Epithelial cell of proximal tubule (primary cell): ENCODE measurements around the gene UNC119B. TPM values are rescaled to one million over a fixed set of nuclear protein-coding genes. Genes with fewer than 3 reads are reported as not detected.

Experiments
- DNase-seq: peaks from one replicate; pipeline ENCODE4 v3.0.0-alpha.2; 2011; ENCODE audit warnings: low read depth
- H3K4me3 ChIP-seq: 2 replicates; pipeline ENCODE4 v1.5.1; 2011; ENCODE audit warnings: low read depth, mild to moderate bottlenecking, low read length
- total RNA-seq: library from RNA; depleted of rRNA; stranded (reverse); fragments of >200 nt; gene quantifications from 2 replicates; pipeline ENCODE4 v1.2.3, GENCODE V29; 2015
- TF ChIP-seq, protein P1 (sequence below): conservative IDR thresholded peaks from 2 replicates; pipeline ENCODE4 v1.5.1; 2012; ENCODE audit warnings: low read depth, mild to moderate bottlenecking, low read length

Gene UNC119B
- total RNA-seq, 1 donor from 2014 or later = 14.9 TPM

DNA sequence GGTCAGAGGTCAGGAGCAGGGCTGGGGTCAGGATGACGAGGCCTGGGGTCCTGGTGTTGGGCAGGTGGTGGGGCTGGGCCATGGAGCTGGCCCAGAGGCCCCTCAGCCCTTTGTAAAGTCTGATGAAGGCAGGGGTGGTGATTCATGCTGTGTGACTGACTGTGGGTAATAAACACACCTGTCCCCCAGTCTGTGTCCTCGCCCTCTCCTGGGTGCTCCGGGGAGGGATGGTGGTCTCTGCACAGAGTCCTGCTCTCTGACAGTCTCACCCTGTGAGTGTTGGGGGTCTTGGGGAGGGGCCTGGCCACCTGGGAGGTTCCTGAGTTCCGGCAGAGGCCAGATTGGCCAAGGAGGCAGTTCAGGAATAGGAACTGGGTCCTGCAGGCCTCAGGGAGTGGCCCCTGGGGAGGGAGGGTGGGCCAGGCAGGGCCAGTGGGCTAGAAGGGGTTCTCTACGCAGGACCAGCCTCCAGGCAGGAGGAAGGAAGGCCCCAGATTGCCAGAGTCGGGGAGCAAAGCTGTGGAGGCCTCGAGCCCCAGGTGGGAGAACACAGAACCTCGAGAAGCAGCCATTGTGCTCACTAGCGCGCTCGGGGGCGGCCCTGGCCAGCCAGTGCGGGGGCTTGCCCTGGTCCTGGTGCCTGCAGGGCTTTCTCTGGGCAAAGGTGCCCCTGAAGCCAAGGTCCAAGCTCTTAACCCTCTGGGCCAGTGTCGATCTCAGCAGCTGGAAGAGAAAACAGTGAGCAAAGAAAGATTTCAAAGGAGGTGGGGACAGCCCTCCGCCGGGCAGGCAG lies 29.8 kb downstream of the UNC119B start:
- TF ChIP-seq, protein P1, sequence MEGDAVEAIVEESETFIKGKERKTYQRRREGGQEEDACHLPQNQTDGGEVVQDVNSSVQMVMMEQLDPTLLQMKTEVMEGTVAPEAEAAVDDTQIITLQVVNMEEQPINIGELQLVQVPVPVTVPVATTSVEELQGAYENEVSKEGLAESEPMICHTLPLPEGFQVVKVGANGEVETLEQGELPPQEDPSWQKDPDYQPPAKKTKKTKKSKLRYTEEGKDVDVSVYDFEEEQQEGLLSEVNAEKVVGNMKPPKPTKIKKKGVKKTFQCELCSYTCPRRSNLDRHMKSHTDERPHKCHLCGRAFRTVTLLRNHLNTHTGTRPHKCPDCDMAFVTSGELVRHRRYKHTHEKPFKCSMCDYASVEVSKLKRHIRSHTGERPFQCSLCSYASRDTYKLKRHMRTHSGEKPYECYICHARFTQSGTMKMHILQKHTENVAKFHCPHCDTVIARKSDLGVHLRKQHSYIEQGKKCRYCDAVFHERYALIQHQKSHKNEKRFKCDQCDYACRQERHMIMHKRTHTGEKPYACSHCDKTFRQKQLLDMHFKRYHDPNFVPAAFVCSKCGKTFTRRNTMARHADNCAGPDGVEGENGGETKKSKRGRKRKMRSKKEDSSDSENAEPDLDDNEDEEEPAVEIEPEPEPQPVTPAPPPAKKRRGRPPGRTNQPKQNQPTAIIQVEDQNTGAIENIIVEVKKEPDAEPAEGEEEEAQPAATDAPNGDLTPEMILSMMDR = no peak
- no peak for DNase-seq
- no peak overlapping the region for H3K4me3 ChIP-seq

DNA sequence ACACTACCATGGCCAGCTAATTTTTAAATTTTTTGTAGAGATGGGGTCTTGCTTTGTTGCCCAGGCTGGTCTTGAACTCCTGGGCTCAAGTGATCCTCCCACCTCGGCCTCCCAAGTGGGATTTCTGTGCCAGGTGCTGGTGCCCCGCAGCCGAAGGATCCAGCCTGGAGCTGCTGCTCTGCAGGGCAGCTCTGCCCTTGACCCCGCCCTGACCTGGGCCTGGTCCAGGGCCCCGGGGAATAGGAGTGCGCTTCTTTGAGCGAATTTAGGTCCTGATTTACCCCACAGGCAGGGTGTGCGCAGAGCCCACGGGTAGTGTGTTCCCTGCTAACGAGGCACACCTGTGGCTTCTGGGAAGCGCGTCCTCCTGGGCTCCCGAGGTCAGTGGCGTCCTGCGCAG lies 30.6 kb downstream of the UNC119B start:
- DNase-seq = no peak
- TF ChIP-seq, protein P1 = no peak
- no peak overlapping the region for H3K4me3 ChIP-seq

DNA sequence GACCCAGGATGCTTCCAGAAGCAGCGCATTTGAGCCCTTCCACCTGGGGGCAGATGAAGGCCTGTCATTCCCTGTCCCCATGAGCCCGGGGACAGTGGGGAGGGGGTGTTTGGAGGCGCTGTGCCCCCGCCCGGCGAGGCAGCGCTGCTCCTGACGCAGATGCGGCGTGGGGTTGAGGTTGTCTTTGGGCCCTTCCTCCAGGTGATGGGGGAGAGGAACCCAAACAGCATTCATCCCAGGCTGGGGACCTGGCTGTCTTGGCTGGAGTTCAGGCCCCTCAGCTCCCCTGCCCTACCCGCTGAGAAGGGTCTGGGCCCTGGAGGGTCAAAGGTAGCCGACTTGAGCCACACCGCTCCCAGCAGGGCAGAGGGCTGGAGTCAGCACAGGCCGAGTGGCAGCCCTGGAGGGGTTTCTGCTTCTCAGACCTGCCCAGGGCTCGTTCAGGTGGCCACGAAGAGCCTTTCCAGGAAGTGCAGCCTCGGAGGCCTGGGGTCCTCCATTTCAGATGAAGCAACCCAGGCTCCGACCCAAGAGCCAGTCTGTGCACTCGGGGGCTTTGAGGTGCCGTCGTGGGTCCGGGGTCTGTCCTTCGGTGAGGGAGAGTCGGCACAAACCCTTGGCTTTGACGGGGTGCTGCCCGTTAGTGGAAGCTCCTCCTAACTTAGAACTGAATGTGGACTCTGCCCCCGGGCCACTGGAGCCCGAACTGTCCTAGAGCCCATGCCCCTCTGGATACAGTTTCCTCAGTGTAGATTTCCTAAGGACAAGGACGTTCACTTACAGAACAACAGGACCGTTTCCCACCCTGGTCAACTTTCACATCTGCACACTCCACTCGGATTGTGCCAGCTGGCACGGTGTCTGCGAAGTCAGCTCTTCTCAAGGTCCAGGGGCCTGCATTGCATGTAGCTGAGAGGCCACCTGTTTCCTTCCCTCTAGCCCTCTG lies 31.5 kb downstream of the UNC119B start:
- no peak for DNase-seq
- TF ChIP-seq, protein P1 = no peak

DNA sequence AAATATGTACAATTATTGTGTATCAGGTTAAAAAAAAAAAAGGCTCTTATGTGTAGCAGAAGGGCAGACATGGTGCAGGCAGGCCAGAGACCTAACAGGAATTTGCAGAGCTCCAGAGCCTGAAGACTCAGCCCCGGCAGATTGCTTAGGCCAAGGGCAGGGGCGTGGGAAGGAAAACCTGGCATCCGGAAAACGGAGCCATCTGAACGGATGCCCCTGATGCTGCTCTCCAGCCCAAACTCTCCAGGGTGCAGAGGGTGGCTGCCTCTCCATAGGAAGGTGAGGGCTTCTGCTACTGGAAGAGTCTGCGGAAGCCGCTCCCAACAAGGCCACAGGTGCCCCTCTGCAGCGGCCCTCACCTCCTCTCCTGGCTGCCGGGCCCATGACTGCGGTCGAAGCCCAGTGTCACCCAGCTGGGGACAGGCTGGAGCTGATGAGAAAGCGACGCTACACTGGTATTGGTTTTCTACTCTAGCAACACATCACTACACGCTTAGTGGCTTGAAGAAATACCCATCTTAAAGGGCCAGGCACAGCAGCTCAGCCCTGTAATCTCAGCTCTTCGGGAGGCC lies 34.8 kb downstream of the UNC119B start:
- H3K4me3 ChIP-seq = no peak overlapping the region
- TF ChIP-seq, protein P1 = no peak
- DNase-seq = no peak

More for the DNA sequence above, 31.5 kb downstream of the UNC119B start:
- no peak overlapping the region for H3K4me3 ChIP-seq

DNA sequence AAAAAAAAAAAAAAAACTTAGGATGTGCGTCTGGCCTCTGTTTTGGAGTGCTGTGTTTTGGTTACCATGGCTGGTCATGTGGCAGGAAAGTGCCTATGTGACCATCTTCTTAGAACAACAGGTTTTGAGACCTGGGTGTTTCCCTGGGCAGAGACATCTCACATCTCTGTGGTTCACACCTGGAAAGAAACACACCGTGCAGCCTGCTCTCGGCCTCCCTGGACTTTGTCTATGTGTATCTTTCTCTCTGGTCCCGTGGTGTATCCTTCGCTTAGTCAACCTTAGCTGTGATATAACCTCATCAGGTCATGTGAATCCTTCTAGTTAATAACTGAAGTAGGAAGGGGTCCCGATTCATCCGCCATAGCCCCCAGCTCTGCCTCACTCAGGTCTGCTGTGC lies 38.0 kb downstream of the UNC119B start:
- TF ChIP-seq, protein P1 = no peak
- DNase-seq = no peak
- no peak overlapping the region for H3K4me3 ChIP-seq

DNA sequence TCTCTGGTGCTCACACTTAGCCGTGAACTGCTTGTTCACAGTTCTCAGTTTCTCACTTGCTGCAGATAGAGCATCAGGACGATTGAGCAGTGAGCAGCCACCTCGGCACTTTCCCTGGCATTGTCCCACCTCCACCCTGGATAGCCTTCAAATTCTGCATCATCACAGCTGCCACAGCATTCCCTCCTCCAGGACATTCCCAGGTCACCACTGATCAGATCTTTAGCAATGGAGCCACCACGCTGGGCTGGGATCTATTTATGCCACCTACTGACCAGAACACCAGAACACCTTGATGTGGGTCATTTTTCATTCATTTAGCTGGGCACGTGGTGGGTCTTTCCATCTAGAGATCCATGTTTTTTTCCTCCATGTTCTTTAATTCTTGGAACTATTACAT lies 39.0 kb downstream of the UNC119B start:
- DNase-seq = no peak
- H3K4me3 ChIP-seq = no peak overlapping the region
- TF ChIP-seq, protein P1 = no peak
